K562 (cell line): ENCODE measurements around the gene IQUB. TPM values are rescaled to one million over a fixed set of nuclear protein-coding genes. Genes with fewer than 3 reads are reported as not detected.
A peak's percentile ranks its signal among the peaks of the same experiment; 100 is the strongest.

Experiments
- ATAC-seq: fragments of 200-7000 bp; cut with Tn5 transposase; 3 replicates; pipeline ENCODE4 v1.9.1; 2020; ENCODE audit warnings: moderate library complexity
- BruUV-seq: library from RNA; stranded (reverse); fragments of 400-500 nt; replicated peaks from 2 replicates; lab custom pipeline; 2021; lab: Mats Ljungman, UMichigan
- CTCF ChIA-PET: fragments of 300-600 bp; formaldehyde crosslinking; extraction: SDS; loops from one replicate; lab custom pipeline; 2021; ENCODE audit warnings: low intra/inter-chr PET ratio; lab: Yijun Ruan, JAX
- POLR2A ChIA-PET: fragments of 300-600, 350-650 bp; sonication (Branson Sonifier 250); formaldehyde crosslinking; extraction: SDS; loops from one replicate; lab custom pipeline; 2021; ENCODE audit warnings: antibody characterized with exemption, inconsistent platforms; lab: Yijun Ruan, JAX
- DNase-seq, 4 experiments: peaks; one replicate each; pipeline versions ENCODE4 v3.0.0 to v3.0.0-alpha.2; 2011 to 2018; ENCODE audit warnings: low spot score in 3 of 4, mixed read lengths in 3 of 4; ENCODE audit errors: extremely low read depth in 1 of 4
- FAIRE-seq: peaks from 2 replicates; lab custom pipeline; 2011; peaks lifted over from hg19 to GRCh38; lab: Jason Lieb, UNC
- H2AFZ ChIP-seq: 2 replicates; pipeline ENCODE4 v1.6.0; 2011; ENCODE audit warnings: low read depth, low read length, control low read depth, inconsistent platforms
- H3K27ac ChIP-seq: fragments of 200-600 bp; 3 replicates; pipeline ENCODE4 v1.8.0; 2011; ENCODE audit warnings: low read depth, mild to moderate bottlenecking, control low read depth, inconsistent platforms, low read length, moderate library complexity, mixed read lengths; ENCODE audit errors: extremely low read depth
- H3K27me3 ChIP-seq, 2 experiments: fragments of 300-600 bp in 1 of 2; 2 replicates in 1 of 2; 3 replicates in 1 of 2; pipeline versions ENCODE4 v1.6.0 to v1.8.0; 2011; ENCODE audit warnings: inconsistent platforms in 2 of 2, low read length in 2 of 2, mild to moderate bottlenecking in 1 of 2, mixed read lengths in 1 of 2, moderate library complexity in 1 of 2; ENCODE audit not compliant: control insufficient read depth in 2 of 2, insufficient read depth in 2 of 2
- H3K36me3 ChIP-seq: fragments of 300-600 bp; 3 replicates; pipeline ENCODE4 v1.8.0; 2011; ENCODE audit warnings: mild to moderate bottlenecking, low read length, inconsistent platforms; ENCODE audit not compliant: control insufficient read depth, insufficient read depth
- H3K4me1 ChIP-seq, 2 experiments: fragments of 200-600 bp in 1 of 2; replicated peaks in 1 of 2; 2 replicates in 1 of 2; 3 replicates in 1 of 2; pipeline versions ENCODE4 v1.5.1 to v1.8.0; 2011; ENCODE audit warnings: inconsistent platforms in 2 of 2, low read length in 2 of 2, mild to moderate bottlenecking in 1 of 2, mixed read lengths in 1 of 2, moderate library complexity in 1 of 2; ENCODE audit not compliant: control insufficient read depth in 2 of 2, insufficient read depth in 2 of 2
- H3K4me2 ChIP-seq: 2 replicates; pipeline ENCODE4 v1.6.1; 2011; ENCODE audit warnings: low read length, control low read depth, inconsistent platforms, mixed read lengths; ENCODE audit not compliant: insufficient read depth
- H3K4me3 ChIP-seq: fragments of 200-600 bp; sonication (generic), shearing (Covaris generic); 2 replicates; pipeline ENCODE4 v1.5.1; 2016; ENCODE audit warnings: control low read depth, inconsistent platforms
- H3K79me2 ChIP-seq: fragments of 200-600 bp; 3 replicates; pipeline ENCODE4 v1.8.0; 2011; ENCODE audit warnings: low read length, inconsistent platforms; ENCODE audit not compliant: control insufficient read depth, insufficient read depth
- H3K9ac ChIP-seq, 2 experiments: 2 replicates each; pipeline versions ENCODE4 v1.6.0 to v1.6.1; 2011; ENCODE audit warnings: low read depth in 2 of 2, low read length in 2 of 2, control low read depth in 1 of 2, inconsistent platforms in 1 of 2, mild to moderate bottlenecking in 1 of 2, mixed read lengths in 1 of 2; ENCODE audit not compliant: insufficient read depth in 1 of 2
- H3K9me1 ChIP-seq: one replicate; pipeline ENCODE4 v1.6.0; 2011; ENCODE audit warnings: inconsistent platforms, mild to moderate bottlenecking, low read length, moderate library complexity; ENCODE audit not compliant: control insufficient read depth, insufficient read depth
- H3K9me3 ChIP-seq: replicated peaks from 2 replicates; pipeline ENCODE4 v1.5.1; 2011; ENCODE audit warnings: low read depth, low read length, inconsistent platforms; ENCODE audit not compliant: control insufficient read depth, insufficient read depth
- H4K20me1 ChIP-seq: replicated peaks from 2 replicates; pipeline ENCODE4 v1.6.1; 2011; ENCODE audit warnings: low read length, inconsistent platforms, mixed read lengths; ENCODE audit not compliant: control insufficient read depth, insufficient read depth
- ARNT ChIP-seq, 2 experiments: fragments of 450-650 bp; IDR thresholded peaks; 2 replicates each; pipeline ENCODE4 v1.6.1; 2016; ENCODE audit warnings: mild to moderate bottlenecking in 1 of 2
- ATF3 ChIP-seq, 2 experiments: fragments of 450-650 bp in 1 of 2; sonication (generic) in 1 of 2; formaldehyde crosslinking in 1 of 2; IDR thresholded peaks in 1 of 2; conservative IDR thresholded peaks in 1 of 2; 2 replicates each; pipeline versions ENCODE4 v1.6.1 to v1.8.1; 2016 to 2023; ENCODE audit warnings: mild to moderate bottlenecking in 2 of 2, moderate library complexity in 2 of 2, inconsistent platforms in 1 of 2, missing genetic modification reagents in 1 of 2
- CEBPG ChIP-seq, 3 experiments: fragments of 200-800 bp in 1 of 3; sonication (Bioruptor generic) in 1 of 3; sonication (generic) in 1 of 3; formaldehyde crosslinking in 1 of 3; IDR thresholded peaks in 2 of 3; conservative IDR thresholded peaks in 1 of 3; 2 replicates each; pipeline versions ENCODE4 v1.6.1 to v1.8.0; 2016 to 2022; ENCODE audit warnings: missing compliant biosample characterization in 2 of 3, missing genetic modification characterization in 2 of 3, mild to moderate bottlenecking in 1 of 3, missing genetic modification reagents in 1 of 3
- FOXJ2 ChIP-seq: fragments of 200-800 bp; sonication (Bioruptor generic); IDR thresholded peaks from 2 replicates; pipeline ENCODE4 v1.6.1; 2016; ENCODE audit warnings: missing genetic modification characterization, missing compliant biosample characterization
- HDAC2 ChIP-seq: fragments of 450-650 bp; IDR thresholded peaks from 2 replicates; pipeline ENCODE4 v1.6.1; 2016; ENCODE audit warnings: mild to moderate bottlenecking
- NFIC ChIP-seq: fragments of 450-650 bp; IDR thresholded peaks from 2 replicates; pipeline ENCODE4 v1.6.1; 2017; ENCODE audit warnings: mild to moderate bottlenecking, inconsistent platforms
- VEZF1 ChIP-seq: fragments of 200-800 bp; sonication (Bioruptor generic); IDR thresholded peaks from 2 replicates; pipeline ENCODE4 v1.6.1; 2017; ENCODE audit warnings: missing genetic modification characterization, missing compliant biosample characterization
- ZC3H8 ChIP-seq: fragments of 450-650 bp; IDR thresholded peaks from 2 replicates; pipeline ENCODE4 v1.6.1; 2017
- WGBS: fragments of 100-300 bp; shearing (Covaris generic); methylation state at CpG from one replicate; pipeline ENCODE4 v1.1.6; 2016; ENCODE audit warnings: low coverage, mixed read lengths; ENCODE audit not compliant: insufficient coverage; ENCODE audit errors: missing lambda C conversion rate; 5-methylcytosine and 5-hydroxymethylcytosine counted together
- in situ Hi-C: fragments of 300-500 bp; cut with MboI; formaldehyde crosslinking; loops from 4 replicates; pipeline ENCODE4 v1.15.0; 2018; ENCODE audit warnings: inconsistent platforms, mixed read lengths
- intact Hi-C: fragments of 100-400 bp; cut with micrococcal nuclease; formaldehyde crosslinking; loops from 2 replicates; pipeline ENCODE4 v1.14.2; 2022
- polyA plus RNA-seq, 8 experiments: library from polyadenylated mRNA; depleted of rRNA in 4 of 8; stranded (reverse) in 5 of 8; unstranded in 3 of 8; fragments of >200 nt; fragmentation: Nextera tagmentation in 2 of 8; fragmentation: Illumina TruSeq in 1 of 8; extraction: Ambion mirVana in 2 of 8; extraction: Trizol in 1 of 8; gene quantifications; 2 replicates each; pipeline versions ENCODE4 v1.2.1 to v1.2.3, GENCODE V29; 2011 to 2014; ENCODE audit warnings: inconsistent platforms in 1 of 8, missing spikeins in 1 of 8
- total RNA-seq, 7 experiments: library from RNA; depleted of rRNA in 6 of 7; stranded (reverse); fragments of >200 nt in 6 of 7; fragmentation: Illumina TruSeq in 2 of 7; extraction: Trizol in 2 of 7; gene quantifications; 2 replicates each; pipeline versions ENCODE4 v1.2.1 to v1.2.3, GENCODE V29; 2011 to 2021; ENCODE audit warnings: low replicate concordance in 1 of 7
- TF ChIP-seq, protein P1 (sequence below), 2 experiments: fragments of 450-650 bp in 1 of 2; sonication (generic) in 1 of 2; formaldehyde crosslinking; conservative IDR thresholded peaks; 2 replicates each; pipeline versions ENCODE4 v1.4.0 to v1.8.1; 2020 to 2022; ENCODE audit warnings: mild to moderate bottlenecking in 1 of 2, missing genetic modification reagents in 1 of 2
- TF ChIP-seq, protein P2 (sequence below): fragments of 250-450 bp; sonication (Bioruptor Pico); IDR thresholded peaks from 2 replicates; pipeline ENCODE4 v1.5.0; 2021

IQUB gene
- total and polyA plus RNA-seq, 9 of the 15 experiments (the other 6 are each of a cell fraction or from before 2014, with no cell fraction given) = 0.62 to 2.6 (median 1.4) TPM

- TF ChIP-seq, protein P1, sequence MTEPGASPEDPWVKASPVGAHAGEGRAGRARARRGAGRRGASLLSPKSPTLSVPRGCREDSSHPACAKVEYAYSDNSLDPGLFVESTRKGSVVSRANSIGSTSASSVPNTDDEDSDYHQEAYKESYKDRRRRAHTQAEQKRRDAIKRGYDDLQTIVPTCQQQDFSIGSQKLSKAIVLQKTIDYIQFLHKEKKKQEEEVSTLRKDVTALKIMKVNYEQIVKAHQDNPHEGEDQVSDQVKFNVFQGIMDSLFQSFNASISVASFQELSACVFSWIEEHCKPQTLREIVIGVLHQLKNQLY (CRISPR knock-in tag; conservative IDR thresholded peaks at IDR 0.05) = 0 out of 4 replicates have a peak, but pooled peaks of 1 of the 2 experiments have one; percentile 60
- no peak for TF ChIP-seq HDAC2
- TF ChIP-seq, protein P2, sequence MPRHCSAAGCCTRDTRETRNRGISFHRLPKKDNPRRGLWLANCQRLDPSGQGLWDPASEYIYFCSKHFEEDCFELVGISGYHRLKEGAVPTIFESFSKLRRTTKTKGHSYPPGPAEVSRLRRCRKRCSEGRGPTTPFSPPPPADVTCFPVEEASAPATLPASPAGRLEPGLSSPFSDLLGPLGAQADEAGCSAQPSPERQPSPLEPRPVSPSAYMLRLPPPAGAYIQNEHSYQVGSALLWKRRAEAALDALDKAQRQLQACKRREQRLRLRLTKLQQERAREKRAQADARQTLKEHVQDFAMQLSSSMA (CRISPR knock-in tag) = no peak
Measured at GRCh38 chr7:123485721-123486120, 48.7 kb downstream of the IQUB start (continued).

GRCh38 chr7:123485187-123485586 is 49.2 kb downstream of the IQUB start:
- Histone ChIP-seq H3K4me1 (no peaks in the 10 kb centered on the region; a peak in 1 of 5 replicates), H4K20me1 (no peaks in the 10 kb centered on the region), H3K9me1 (no peaks in the 10 kb centered on the region), H3K27me3 (no peaks in the 10 kb centered on the region), H3K4me2 (no peak overlapping the region), H3K27ac (no peak overlapping the region), H2AFZ (no peak overlapping the region), H3K9me3 (no peaks in the 10 kb centered on the region), H3K79me2 (no peaks in the 10 kb centered on the region), H3K9ac (no peak overlapping the region), H3K4me3 (no peak overlapping the region), H3K36me3 (no peaks in the 10 kb centered on the region)
- DNase-seq (no peak), FAIRE-seq (no peak), ATAC-seq (no peak; the same call in 2 of the 3 replicates)
- no TSS peak for BruUV-seq
- TF ChIP-seq ZC3H8 (no peak), FOXJ2 (tag) (peak; percentile 25; the same call in 1 of the 2 replicates), CEBPG (CRISPR knock-in tag; IDR thresholded peaks at IDR 0.05) (no peak), CEBPG (tag; conservative IDR thresholded peaks at IDR 0.05 in 1 of 2, IDR thresholded peaks at IDR 0.05 in 1 of 2) (peak in 1 of 2 experiments; percentile 30; a peak in 1 of 4 replicates), NFIC (0 out of 2 replicates have a peak, but pooled peaks have one; percentile 5), VEZF1 (peak; percentile 22; the same call in 1 of the 2 replicates), ARNT (IDR thresholded peaks at IDR 0.05) (no peak), ATF3 (IDR thresholded peaks at IDR 0.05) (peak; percentile 18; the same call in 1 of the 2 replicates), ATF3 (CRISPR knock-in tag; conservative IDR thresholded peaks at IDR 0.05) (no peak)
- POLR2A ChIA-PET = interaction anchor here (0.6 to 1.6 kb wide), 3 partner anchors 9 to 175 kb away, joined by 3 read pairs; no protein-coding TSS in a partner anchor
- intact Hi-C loops (no loop called here), in situ Hi-C loops (no loop called here)
- 32% methylated on average over 1 of the region's 1 CpG for WGBS
- CTCF ChIA-PET = no interaction called here
